OCI-LY3 (cell line): ENCODE data around the gene PRKCE.

Experiments used
- CTCF ChIP-seq: fragments of 200-600, 300-600 bp; sonication (generic); IDR thresholded peaks from 2 replicates; pipeline ENCODE4 v1.5.1; 2014; ENCODE audit warnings: antibody characterized with exemption, low read length, low read depth
- EZH2phosphoT487 ChIP-seq: fragments of 200-600 bp; shearing (Covaris generic); IDR thresholded peaks from 2 replicates; pipeline ENCODE4 v1.6.1; 2018; ENCODE audit warnings: antibody characterized with exemption, mixed run types, low read depth

- no peak for TF ChIP-seq CTCF
- TF ChIP-seq EZH2phosphoT487 = no peak
Observed at GRCh38 chr2:45739796-45740485, 88.5 kb downstream of the PRKCE start.
